CD4-positive, alpha-beta T cell (primary cell): ENCODE data around the gene RSAD2. TPM values are rescaled to one million over a fixed set of nuclear protein-coding genes. Genes with fewer than 3 reads are reported as not detected.

ENCODE experiments used
- ATAC-seq: fragments of 200-7000 bp; cut with Tn5 transposase; one replicate; pipeline ENCODE4 v1.10.0; 2022; ENCODE audit warnings: mild to moderate bottlenecking; ENCODE audit not compliant: poor library complexity
- CTCF ChIA-PET: fragments of 350-600 bp; sonication (Branson Sonifier 250); formaldehyde crosslinking; loops from one replicate; lab custom pipeline; 2021; ENCODE audit warnings: antibody characterized with exemption, inconsistent platforms; lab: Charles Lee
- POLR2A ChIA-PET: fragments of 350-600 bp; sonication (Branson Sonifier 250); formaldehyde crosslinking; loops from one replicate; lab custom pipeline; 2021; ENCODE audit warnings: antibody characterized with exemption, inconsistent platforms; lab: Charles Lee
- DNase-seq, 14 experiments: peaks; one replicate each; pipeline ENCODE4 v3.0.0-alpha.2; 2013 to 2020; ENCODE audit warnings: mixed read lengths in 2 of 14
- H3K27ac ChIP-seq, 2 donors: one replicate each; pipeline versions ENCODE4 v1.5.1 to v1.7.0; 2013; ENCODE audit warnings: low read length in 2 of 2, low read depth in 1 of 2, mild to moderate bottlenecking in 1 of 2
- H3K27me3 ChIP-seq, 2 experiments: 1 replicate in 1 of 2; 2 replicates in 1 of 2; pipeline versions ENCODE4 v1.6.1 to v1.7.0; 2013; ENCODE audit warnings: low read length in 2 of 2, control low read depth in 1 of 2, mild to moderate bottlenecking in 1 of 2, moderate library complexity in 1 of 2; ENCODE audit not compliant: insufficient read depth in 2 of 2, control insufficient read depth in 1 of 2
- H3K36me3 ChIP-seq: one replicate; pipeline ENCODE4 v1.6.1; 2013; ENCODE audit warnings: low read length, control low read depth; ENCODE audit not compliant: insufficient read depth
- H3K4me1 ChIP-seq: one replicate; pipeline ENCODE4 v1.6.1; 2013; ENCODE audit warnings: low read length, control low read depth; ENCODE audit not compliant: insufficient read depth
- H3K4me3 ChIP-seq: one replicate; pipeline ENCODE4 v1.5.1; 2013; ENCODE audit warnings: mild to moderate bottlenecking, low read length, moderate library complexity
- H3K9me3 ChIP-seq, 2 experiments: 1 replicate in 1 of 2; 2 replicates in 1 of 2; pipeline versions ENCODE4 v1.6.1 to v1.7.0; 2013; ENCODE audit warnings: low read length in 2 of 2, mild to moderate bottlenecking in 2 of 2, control low read depth in 1 of 2, moderate library complexity in 1 of 2; ENCODE audit not compliant: control insufficient read depth in 1 of 2, insufficient read depth in 1 of 2
- H3K27ac Mint-ChIP-seq: one replicate; pipeline ENCODE4 v1.8.0; 2020; ENCODE audit warnings: mixed read lengths
- H3K27me3 Mint-ChIP-seq: one replicate; pipeline ENCODE4 v1.8.0; 2021; ENCODE audit warnings: mixed read lengths
- H3K36me3 Mint-ChIP-seq: one replicate; pipeline ENCODE4 v1.8.0; 2021; ENCODE audit warnings: low read depth, mixed read lengths
- H3K4me1 Mint-ChIP-seq: one replicate; pipeline ENCODE4 v1.8.0; 2021; ENCODE audit warnings: low read depth, mixed read lengths
- H3K4me3 Mint-ChIP-seq: one replicate; pipeline ENCODE4 v1.8.0; 2020; ENCODE audit warnings: mild to moderate bottlenecking, mixed read lengths
- H3K9me3 Mint-ChIP-seq: one replicate; pipeline ENCODE4 v1.8.0; 2020; ENCODE audit warnings: mixed read lengths
- intact Hi-C, 2 experiments: fragments of 100-400 bp; cut with DNase I in 1 of 2; cut with micrococcal nuclease in 1 of 2; formaldehyde crosslinking; loops; one replicate each; pipeline versions ENCODE4 v1.15.1 to v1.9.0; 2023 to 2025; cut with DNase I, micrococcal nuclease
- total RNA-seq, 174 experiments: library from RNA in 2 of 174; stranded (reverse) in 2 of 174; gene quantifications; one replicate each; pipeline ENCODE4 v1.2.3 and lab custom pipeline; 2021 to 2026
- TF ChIP-seq, protein P1 (sequence below): fragments of 200-600 bp; IDR thresholded peaks from one replicate; pipeline ENCODE4 v1.8.0; 2022; ENCODE audit warnings: antibody characterized with exemption, mild to moderate bottlenecking

RSAD2 gene
- total RNA-seq, 2 experiments from 2014 or later, result 3.9 to 4.6 TPM

DNA sequence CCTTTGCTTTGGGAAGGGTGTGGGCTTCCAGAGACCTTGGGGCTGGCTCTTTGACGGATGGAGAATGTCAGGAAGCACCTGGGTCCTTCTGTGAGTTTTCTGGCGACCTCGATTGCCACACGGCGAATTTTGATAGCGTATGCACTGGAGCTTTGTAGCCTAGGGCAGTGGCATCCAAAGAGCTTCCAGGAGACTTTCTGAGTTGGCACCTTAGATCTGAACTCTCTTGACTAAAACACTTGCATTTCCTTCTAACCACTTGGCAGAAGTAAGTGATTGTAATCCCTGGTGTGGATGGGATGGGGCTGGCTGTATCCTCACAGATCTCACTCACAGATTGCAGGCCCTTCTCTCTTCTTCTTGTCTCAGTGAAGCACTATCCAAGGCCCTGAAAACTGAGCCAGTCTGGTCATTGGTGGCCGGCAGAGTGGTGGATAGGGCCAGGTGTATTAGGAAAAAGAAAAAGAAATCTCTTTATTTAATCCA is 47.4 kb downstream of the RSAD2 start:
- H3K4me1 ChIP-seq, result peaks cover 68% of the 10 kb centered on the region
- peak overlapping the region; percentile 40 for H3K27ac Mint-ChIP-seq

DNA sequence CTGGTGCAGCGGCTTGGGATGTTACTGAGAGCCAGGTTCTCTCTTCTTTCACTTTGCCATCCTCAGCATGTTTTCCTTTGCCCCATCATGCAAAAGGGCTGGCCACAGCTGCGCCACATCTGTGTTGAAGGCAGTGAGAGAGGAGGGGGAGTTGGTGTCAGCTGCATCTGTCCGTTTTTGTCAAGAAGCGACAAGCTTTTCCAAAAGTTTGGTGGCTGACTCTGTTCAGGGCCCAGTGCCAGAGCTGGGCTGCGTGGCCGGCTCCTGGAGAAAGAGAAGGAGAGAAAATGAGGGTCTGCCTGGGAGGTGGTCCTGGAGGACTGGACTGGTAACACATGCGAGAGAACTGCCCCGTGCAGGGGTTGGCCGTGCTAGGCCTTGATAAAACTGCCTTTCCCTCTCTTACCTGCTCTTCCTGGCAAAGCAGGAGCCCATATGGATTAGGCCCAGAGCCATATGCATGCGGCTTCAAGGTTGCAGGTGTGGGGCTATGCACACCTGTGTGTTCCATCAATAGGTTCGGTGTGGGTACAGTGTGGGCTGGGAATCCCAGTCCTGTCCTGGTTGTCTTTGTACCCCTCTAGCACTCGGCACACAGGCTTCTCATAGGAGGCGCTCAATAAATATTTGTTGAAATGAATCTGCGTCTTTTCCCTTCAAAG is 48.6 kb downstream of the RSAD2 start:
- Mint-ChIP-seq H3K4me3 (no peak overlapping the region), H3K9me3 (no peaks in the 10 kb centered on the region), H3K27ac (peak overlapping the region; percentile 59), H3K4me1 (peaks cover 86% of the 10 kb centered on the region), H3K27me3 (no peaks in the 10 kb centered on the region), H3K36me3 (peaks cover 56% of the 10 kb centered on the region)
- Histone ChIP-seq H3K27ac (no peak overlapping the region), H3K9me3 (peaks cover 0 to 9% of the 10 kb centered on the region in 2 experiments), H3K4me3 (no peak overlapping the region), H3K4me1 (peaks cover 63% of the 10 kb centered on the region), H3K27me3 (no peaks in the 10 kb centered on the region), H3K36me3 (no peaks in the 10 kb centered on the region)
- DNase-seq (no peak), ATAC-seq (no peak)
- intact Hi-C loops, result no loop called here
- TF ChIP-seq, protein P1, sequence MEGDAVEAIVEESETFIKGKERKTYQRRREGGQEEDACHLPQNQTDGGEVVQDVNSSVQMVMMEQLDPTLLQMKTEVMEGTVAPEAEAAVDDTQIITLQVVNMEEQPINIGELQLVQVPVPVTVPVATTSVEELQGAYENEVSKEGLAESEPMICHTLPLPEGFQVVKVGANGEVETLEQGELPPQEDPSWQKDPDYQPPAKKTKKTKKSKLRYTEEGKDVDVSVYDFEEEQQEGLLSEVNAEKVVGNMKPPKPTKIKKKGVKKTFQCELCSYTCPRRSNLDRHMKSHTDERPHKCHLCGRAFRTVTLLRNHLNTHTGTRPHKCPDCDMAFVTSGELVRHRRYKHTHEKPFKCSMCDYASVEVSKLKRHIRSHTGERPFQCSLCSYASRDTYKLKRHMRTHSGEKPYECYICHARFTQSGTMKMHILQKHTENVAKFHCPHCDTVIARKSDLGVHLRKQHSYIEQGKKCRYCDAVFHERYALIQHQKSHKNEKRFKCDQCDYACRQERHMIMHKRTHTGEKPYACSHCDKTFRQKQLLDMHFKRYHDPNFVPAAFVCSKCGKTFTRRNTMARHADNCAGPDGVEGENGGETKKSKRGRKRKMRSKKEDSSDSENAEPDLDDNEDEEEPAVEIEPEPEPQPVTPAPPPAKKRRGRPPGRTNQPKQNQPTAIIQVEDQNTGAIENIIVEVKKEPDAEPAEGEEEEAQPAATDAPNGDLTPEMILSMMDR, result no peak
- ChIA-PET POLR2A (no interaction called here), CTCF (no interaction called here)

More for the DNA sequence above, 47.4 kb downstream of the RSAD2 start:
- Mint-ChIP-seq H3K4me3 (peak overlapping the region; percentile 2), H3K4me1 (peaks cover 97% of the 10 kb centered on the region), H3K36me3 (peaks cover 50% of the 10 kb centered on the region), H3K9me3 (no peaks in the 10 kb centered on the region), H3K27me3 (no peaks in the 10 kb centered on the region)
- H3K27ac ChIP-seq, result no peak overlapping the region
- peaks cover 0 to 9% of the 10 kb centered on the region in 2 experiments for H3K9me3 ChIP-seq
- no peak overlapping the region for H3K4me3 ChIP-seq
- no peaks in the 10 kb centered on the region for H3K27me3 ChIP-seq
- no peaks in the 10 kb centered on the region for H3K36me3 ChIP-seq
- ATAC-seq, result no peak
- DNase-seq, result no peak
- TF ChIP-seq, protein P1, result no peak
- ChIA-PET POLR2A (no interaction called here), CTCF (no interaction called here)
- intact Hi-C loops, result no loop called here

DNA sequence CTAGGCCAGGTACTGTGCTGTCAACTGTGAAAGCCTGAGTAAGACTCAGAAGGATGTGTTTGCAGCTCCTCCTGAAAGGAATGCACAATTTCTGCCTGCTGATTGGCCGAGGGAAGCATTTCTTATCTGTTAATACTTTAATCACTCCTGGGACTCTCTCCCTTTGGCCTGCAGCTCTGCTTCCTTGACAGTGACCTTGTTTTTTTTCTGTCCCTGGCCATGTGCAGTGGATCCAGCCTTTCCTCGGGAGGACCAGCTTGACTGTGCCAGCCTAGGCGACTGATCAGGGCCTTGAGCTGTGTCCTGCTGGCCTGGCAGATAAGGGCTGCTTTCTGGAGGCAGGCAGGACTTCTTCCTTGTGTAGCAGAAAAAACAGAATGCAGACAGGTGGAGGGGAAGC is 49.6 kb downstream of the RSAD2 start:
- Mint-ChIP-seq H3K4me1 (peaks cover 84% of the 10 kb centered on the region), H3K27me3 (no peaks in the 10 kb centered on the region), H3K27ac (peak overlapping the region; percentile 59), H3K4me3 (no peak overlapping the region), H3K36me3 (peaks cover 65% of the 10 kb centered on the region), H3K9me3 (peaks cover 3% of the 10 kb centered on the region)
- CTCF ChIA-PET, result no interaction called here
- intact Hi-C loops, result no loop called here
- Histone ChIP-seq H3K27ac (no peak overlapping the region), H3K36me3 (no peaks in the 10 kb centered on the region), H3K9me3 (peaks cover 0 to 9% of the 10 kb centered on the region in 2 experiments), H3K4me1 (peaks cover 53% of the 10 kb centered on the region), H3K27me3 (no peaks in the 10 kb centered on the region), H3K4me3 (no peak overlapping the region)
- no peak for ATAC-seq
- TF ChIP-seq, protein P1, result no peak
- DNase-seq, result no peak
- POLR2A ChIA-PET, result no interaction called here
